Measurements from ENCODE around the gene LIMS2.

DNA sequence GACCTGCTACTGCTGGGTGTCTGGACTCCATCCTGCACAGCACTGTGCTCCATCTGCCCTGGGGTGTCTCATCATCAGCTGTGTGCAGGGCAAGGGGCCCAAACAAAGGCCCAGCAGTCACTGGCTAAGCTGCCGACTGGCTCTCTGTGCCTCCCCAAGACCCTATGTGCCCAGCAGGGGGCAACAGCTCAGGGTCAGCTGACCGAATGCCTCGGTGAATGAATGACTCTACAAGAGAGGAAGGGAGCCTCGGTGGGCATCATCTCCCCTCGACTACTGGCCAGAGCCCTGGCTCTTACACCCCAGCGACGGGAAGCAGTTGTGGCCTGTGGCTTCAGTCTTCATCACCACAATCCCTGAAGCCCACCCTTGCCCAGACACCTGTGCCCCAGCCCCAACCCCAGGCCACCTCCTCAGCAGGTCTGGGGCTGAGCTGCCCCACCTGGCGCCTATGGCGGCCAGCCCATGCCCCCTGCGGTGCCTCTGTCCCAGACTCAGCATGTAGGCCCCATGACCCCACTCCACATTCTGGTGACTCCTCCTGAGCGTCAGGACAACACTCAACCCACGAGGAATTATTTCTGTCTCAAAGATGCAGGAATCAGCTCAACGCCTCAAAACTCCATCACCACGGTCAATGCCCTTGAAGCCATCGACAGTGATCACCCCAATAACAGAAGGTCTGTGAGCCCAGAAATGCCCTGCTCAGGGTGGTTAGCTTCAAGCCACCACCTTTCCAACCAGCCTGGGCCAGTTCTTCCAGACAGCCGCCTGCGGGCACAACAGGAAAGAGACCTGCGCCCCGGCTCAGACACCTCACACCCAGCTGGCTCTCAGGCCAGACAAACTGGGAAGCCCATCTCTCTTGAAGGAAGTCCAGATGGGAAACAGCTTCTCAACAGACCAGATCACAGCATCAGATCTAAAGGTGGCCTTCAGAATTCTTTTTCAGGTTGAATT is 31.0 kb downstream of the LIMS2 start:
- TF ChIP-seq ZFX (IDR thresholded peaks at IDR 0.05; ENCODE audit: borderline replicate concordance), result no peak
- TF ChIP-seq CTCF (IDR thresholded peaks at IDR 0.05), result no peak
